Measurements from ENCODE around the gene DAD1.

- no peak for TF ChIP-seq CTCF (conservative IDR thresholded peaks at IDR 0.05; ENCODE audit: low read length)
- no peak for TF ChIP-seq EZH2phosphoT487 (IDR thresholded peaks at IDR 0.05; ENCODE audit: borderline replicate concordance, low read depth, low read length)
Observed at GRCh38 chr14:22566845-22567244, 22.2 kb downstream of the DAD1 start.

Measured in OCI-LY7 (cell line).